Aorta (tissue), 5 donors: Measurements from ENCODE around the gene MT1HL1. TPM values are rescaled to one million over a fixed set of nuclear protein-coding genes. Genes with fewer than 3 reads are reported as not detected.
"Not testable (repeated sequence)": the region's sequence is repeated elsewhere in the genome, so short reads cannot be mapped to it uniquely, and the experiment has no call there.

Experiments used
- ATAC-seq: fragments of 200-7000 bp; cut with Tn5 transposase; one replicate; pipeline ENCODE4 v1.9.1; 2022; ENCODE audit warnings: moderate library complexity; ENCODE audit not compliant: low FRiP score
- DNase-seq, 2 donors: peaks; one replicate each; pipeline ENCODE4 v3.0.0-alpha.2; 2020
- H3K27ac ChIP-seq, 2 donors: one replicate each; pipeline ENCODE4 v1.5.1; 2013; ENCODE audit warnings: low read length in 2 of 2, mild to moderate bottlenecking in 2 of 2, moderate library complexity in 2 of 2, control low read depth in 1 of 2, inconsistent platforms in 1 of 2, low read depth in 1 of 2
- H3K27me3 ChIP-seq, 2 donors: one replicate each; pipeline ENCODE4 v1.6.1; 2013; ENCODE audit warnings: control low read depth in 1 of 2, low read length in 1 of 2, mild to moderate bottlenecking in 1 of 2, moderate library complexity in 1 of 2; ENCODE audit not compliant: insufficient read depth in 2 of 2, control insufficient read depth in 1 of 2
- H3K36me3 ChIP-seq, 2 donors: one replicate each; pipeline ENCODE4 v1.6.1; 2013; ENCODE audit warnings: control low read depth in 1 of 2, low read length in 1 of 2, mild to moderate bottlenecking in 1 of 2; ENCODE audit not compliant: insufficient read depth in 2 of 2, control insufficient read depth in 1 of 2
- H3K4me1 ChIP-seq, 2 donors: one replicate each; pipeline ENCODE4 v1.6.1; 2013; ENCODE audit warnings: low read length in 2 of 2, control low read depth in 1 of 2, mild to moderate bottlenecking in 1 of 2, moderate library complexity in 1 of 2; ENCODE audit not compliant: insufficient read depth in 2 of 2, control insufficient read depth in 1 of 2
- H3K4me3 ChIP-seq, 2 donors: one replicate each; pipeline ENCODE4 v1.5.1; 2013; ENCODE audit warnings: low read length in 2 of 2, control low read depth in 1 of 2, mild to moderate bottlenecking in 1 of 2
- H3K9me3 ChIP-seq: one replicate; pipeline ENCODE4 v1.6.1; 2013; ENCODE audit warnings: mild to moderate bottlenecking, low read length; ENCODE audit not compliant: control insufficient read depth
- WGBS, 2 donors: extraction: QIAGEN DNeasy Blood & Tissue Kit; methylation state at CpG; one replicate each; pipeline ENCODE4 v1.1.7; 2013; 5-methylcytosine and 5-hydroxymethylcytosine counted together
- intact Hi-C, 2 donors: fragments of 100-400 bp; cut with DNase I; formaldehyde crosslinking; loops; one replicate each; pipeline versions ENCODE4 v1.14.2 to v1.15.0; 2022
- polyA plus RNA-seq, 2 donors: library from polyadenylated mRNA; stranded (reverse); fragments of 200-250 nt; gene quantifications; one replicate each; pipeline ENCODE4 v1.2.3, GENCODE V29; 2013
- total RNA-seq, 2 donors: library from RNA; stranded (reverse); fragmentation: NEBNext Ultra II Directional; extraction: Animal tissue kit (Norgen Biotek cat#: 25700); gene quantifications; one replicate each; pipeline ENCODE4 v1.2.1, GENCODE V29; 2021
- donor health status: healthy with polysubstance abuse.
- donor health status: Bipolar disorder and iron deficiency.
- donor health status: DM: no; HTN: no; CAD: no.
- donor health status: DM: no; HTN: no; CAD: no.
- donor health status: DM: yes; HTN: yes; CAD: no.

Gene MT1HL1
- total and polyA plus RNA-seq, 4 donors: not detected

- ATAC-seq (no peak), DNase-seq (no peak)
- Histone ChIP-seq H3K9me3 (no peaks in the 10 kb centered on the region), H3K4me3 (no peak overlapping the region), H3K27me3 (no peaks in the 10 kb centered on the region), H3K36me3 (no peaks in the 10 kb centered on the region), H3K27ac (peak overlapping the region in 1 of 2 donors; percentile 45), H3K4me1 (no peaks in the 10 kb centered on the region)
- intact Hi-C loops: no loop called here
- WGBS, 2 donors: 58 to 59% methylated on average over 13 of the region's 13 CpGs
These were observed 24.9 kb downstream of the MT1HL1 start for GRCh38 chr1:236979149-236979900.

- no peak for DNase-seq
- intact Hi-C loops: no loop called here
- WGBS, 2 donors: 87 to 88% methylated on average over 14 of the region's 14 CpGs
- no peaks in the 10 kb centered on the region for H3K27me3 ChIP-seq
- ATAC-seq: no peak
- no peak overlapping the region for H3K27ac ChIP-seq
- no peaks in the 10 kb centered on the region for H3K4me1 ChIP-seq
- H3K36me3 ChIP-seq: no peaks in the 10 kb centered on the region
- no peak overlapping the region for H3K4me3 ChIP-seq
- no peaks in the 10 kb centered on the region for H3K9me3 ChIP-seq
These were observed 25.5 kb downstream of the MT1HL1 start for GRCh38 chr1:236978740-236979139.

DNA sequence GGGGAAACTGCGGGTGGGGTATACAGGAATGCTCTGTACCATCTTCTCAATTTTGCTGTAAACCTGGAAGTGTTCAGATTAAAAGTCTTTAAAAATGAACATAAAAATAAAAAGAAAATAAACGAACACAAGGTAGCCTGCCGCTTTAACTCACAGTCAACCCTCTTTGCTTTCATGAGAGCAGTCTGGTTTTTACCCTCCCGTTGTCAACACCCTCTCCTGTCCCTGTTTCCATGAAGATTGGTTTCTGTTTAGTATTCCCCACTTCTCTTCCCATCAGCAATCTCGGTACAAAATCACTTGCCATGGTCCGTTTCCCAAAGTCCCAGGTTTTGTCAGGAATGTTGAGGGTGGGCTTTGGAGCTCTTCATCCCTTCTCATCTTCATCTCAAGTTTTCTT is 28.8 kb downstream of the MT1HL1 start:
- Histone ChIP-seq H3K9me3 (no peaks in the 10 kb centered on the region), H3K4me3 (no peak overlapping the region), H3K27me3 (no peaks in the 10 kb centered on the region), H3K27ac (no peak overlapping the region), H3K36me3 (no peaks in the 10 kb centered on the region), H3K4me1 (no peaks in the 10 kb centered on the region)
- intact Hi-C loops: no loop called here
- ATAC-seq (no peak), DNase-seq (no peak)
- WGBS, 2 donors: 87 to 89% methylated on average over 6 of the region's 6 CpGs

GRCh38 chr1:236974025-236974424 is 30.2 kb downstream of the MT1HL1 start:
- DNase-seq, H3K4me3 ChIP-seq, H3K36me3 ChIP-seq, intact Hi-C loops, H3K27me3 ChIP-seq, H3K4me1 ChIP-seq, H3K9me3 ChIP-seq, ATAC-seq, H3K27ac ChIP-seq: not testable (repeated sequence)
- 85% methylated on average over 5 of the region's 5 CpGs for WGBS, 2 donors

GRCh38 chr1:236966636-236967035 is 37.6 kb downstream of the MT1HL1 start:
- ATAC-seq: no peak
- WGBS, 2 donors: 89 to 90% methylated on average over 6 of the region's 6 CpGs
- no peaks in the 10 kb centered on the region for H3K9me3 ChIP-seq
- no peak overlapping the region for H3K4me3 ChIP-seq
- DNase-seq: no peak
- H3K27me3 ChIP-seq: no peaks in the 10 kb centered on the region
- no peaks in the 10 kb centered on the region for H3K36me3 ChIP-seq
- intact Hi-C loops: no loop called here
- H3K27ac ChIP-seq: no peak overlapping the region
- H3K4me1 ChIP-seq: no peaks in the 10 kb centered on the region

GRCh38 chr1:236963920-236964319 is 40.3 kb downstream of the MT1HL1 start:
- WGBS, 2 donors: 89 to 92% methylated on average over 2 of the region's 2 CpGs
- H3K36me3 ChIP-seq: no peaks in the 10 kb centered on the region
- ATAC-seq: no peak
- H3K4me1 ChIP-seq: no peaks in the 10 kb centered on the region
- H3K4me3 ChIP-seq: no peak overlapping the region
- intact Hi-C loops: no loop called here
- H3K27me3 ChIP-seq: no peaks in the 10 kb centered on the region
- H3K27ac ChIP-seq: no peak overlapping the region
- DNase-seq: no peak
- H3K9me3 ChIP-seq: no peaks in the 10 kb centered on the region

DNA sequence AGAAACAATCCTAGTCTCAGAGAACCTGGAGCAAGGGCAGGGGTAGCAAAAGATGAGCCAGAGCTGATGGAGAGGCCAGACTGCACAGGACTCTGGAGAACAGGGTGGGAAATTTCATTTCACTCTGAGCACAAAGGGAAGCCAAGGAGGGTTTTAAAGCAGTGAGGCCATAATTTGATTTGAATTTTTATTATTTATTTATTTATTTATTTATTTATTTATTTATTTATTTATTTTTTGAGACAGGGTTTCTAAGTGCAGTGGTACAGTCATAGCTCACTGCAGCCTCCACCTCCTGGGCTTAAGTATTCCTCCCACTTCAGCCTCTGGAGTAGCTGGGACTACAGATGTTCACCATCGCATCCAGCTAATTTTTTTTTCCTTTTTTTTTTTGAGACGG is 45.1 kb downstream of the MT1HL1 start:
- no peak overlapping the region for H3K4me3 ChIP-seq
- WGBS, 2 donors: 99 to 100% methylated on average over 1 to 2 of the region's 2 CpGs
- intact Hi-C loops: no loop called here
- no peak for ATAC-seq
- H3K27me3 ChIP-seq: no peaks in the 10 kb centered on the region
- H3K9me3 ChIP-seq: no peaks in the 10 kb centered on the region
- H3K27ac ChIP-seq: no peak overlapping the region
- no peaks in the 10 kb centered on the region for H3K36me3 ChIP-seq
- no peak for DNase-seq
- H3K4me1 ChIP-seq: no peaks in the 10 kb centered on the region

DNA sequence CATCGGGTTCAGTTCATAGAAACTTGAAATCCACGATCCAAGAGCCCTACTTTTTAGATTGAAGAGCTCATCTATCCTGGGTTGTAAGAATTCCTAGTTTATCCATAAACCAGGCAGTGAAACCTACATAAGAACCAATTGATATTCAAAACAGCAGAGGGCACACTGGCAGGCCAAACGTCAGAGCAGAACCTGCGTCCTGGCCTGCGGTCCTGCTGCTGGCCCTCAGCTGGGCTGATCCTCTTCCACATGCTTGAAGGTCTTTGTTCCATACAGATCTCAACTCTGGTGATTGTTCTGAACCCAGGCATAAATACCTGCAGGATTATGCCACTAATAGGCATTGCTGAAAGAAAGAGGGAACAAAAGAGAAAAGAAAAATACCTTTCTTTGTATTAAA is 47.0 kb downstream of the MT1HL1 start:
- ATAC-seq (no peak), DNase-seq (no peak)
- H3K36me3 ChIP-seq: no peaks in the 10 kb centered on the region
- intact Hi-C loops: no loop called here
- H3K4me3 ChIP-seq: no peak overlapping the region
- 59 to 77% methylated on average over 5 of the region's 5 CpGs for WGBS, 2 donors
- no peaks in the 10 kb centered on the region for H3K4me1 ChIP-seq
- no peaks in the 10 kb centered on the region for H3K9me3 ChIP-seq
- no peaks in the 10 kb centered on the region for H3K27me3 ChIP-seq
- no peak overlapping the region for H3K27ac ChIP-seq
